Activated naive CD4-positive, alpha-beta T cell treated with anti-CD3 and anti-CD28 coated beads, Interleukin-2, amount 50 U/mL, for 24 hours (primary cell): ENCODE measurements around the gene USP30.
A peak's percentile ranks its signal among the peaks of the same experiment; 100 is the strongest.
"Not testable (repeated sequence)": the region's sequence is repeated elsewhere in the genome, so short reads cannot be mapped to it uniquely, and the experiment has no call there.

Source experiments
- H3K27ac Mint-ChIP-seq: one replicate; pipeline ENCODE4 v1.8.0; 2021; ENCODE audit warnings: mild to moderate bottlenecking, mixed read lengths
- H3K27me3 Mint-ChIP-seq: one replicate; pipeline ENCODE4 v1.8.0; 2021; ENCODE audit warnings: mixed read lengths
- H3K36me3 Mint-ChIP-seq: one replicate; pipeline ENCODE4 v1.8.0; 2021; ENCODE audit warnings: mixed read lengths
- H3K4me1 Mint-ChIP-seq: one replicate; pipeline ENCODE4 v1.8.0; 2021; ENCODE audit warnings: mixed read lengths
- H3K4me3 Mint-ChIP-seq: one replicate; pipeline ENCODE4 v1.8.0; 2021; ENCODE audit warnings: mild to moderate bottlenecking, mixed read lengths
- H3K9me3 Mint-ChIP-seq: one replicate; pipeline ENCODE4 v1.8.0; 2021; ENCODE audit warnings: mixed read lengths

The USP30 gene

GRCh38 chr12:109033239-109034196, 18.9 kb upstream of the USP30 start:
- Mint-ChIP-seq H3K9me3 (peaks cover 8% of the 10 kb centered on the region), H3K27me3 (peaks cover 2% of the 10 kb centered on the region), H3K4me1 (no peaks in the 10 kb centered on the region), H3K27ac (no peak overlapping the region), H3K4me3 (no peak overlapping the region), H3K36me3 (peaks cover 7% of the 10 kb centered on the region)

- H3K4me3 Mint-ChIP-seq: no peak overlapping the region
- H3K4me1 Mint-ChIP-seq: no peaks in the 10 kb centered on the region
- peaks cover 8% of the 10 kb centered on the region for H3K9me3 Mint-ChIP-seq
- peaks cover 7% of the 10 kb centered on the region for H3K36me3 Mint-ChIP-seq
- no peak overlapping the region for H3K27ac Mint-ChIP-seq
- H3K27me3 Mint-ChIP-seq: peaks cover 6% of the 10 kb centered on the region
Measured at GRCh38 chr12:109036975-109037374, 15.4 kb upstream of the USP30 start.

- no peak overlapping the region for H3K4me3 Mint-ChIP-seq
- H3K9me3 Mint-ChIP-seq: no peaks in the 10 kb centered on the region
- H3K27ac Mint-ChIP-seq: no peak overlapping the region
- peaks cover 2% of the 10 kb centered on the region for H3K36me3 Mint-ChIP-seq
- H3K4me1 Mint-ChIP-seq: no peaks in the 10 kb centered on the region
- peaks cover 7% of the 10 kb centered on the region for H3K27me3 Mint-ChIP-seq
Measured at GRCh38 chr12:109044241-109044640, 8.1 kb upstream of the USP30 start.

GRCh38 chr12:109047081-109047805, 5.1 kb upstream of the USP30 start:
- no peak overlapping the region for H3K4me3 Mint-ChIP-seq
- peaks cover 3% of the 10 kb centered on the region for H3K36me3 Mint-ChIP-seq
- no peak overlapping the region for H3K27ac Mint-ChIP-seq
- peaks cover 6% of the 10 kb centered on the region for H3K4me1 Mint-ChIP-seq
- peaks cover 2% of the 10 kb centered on the region for H3K27me3 Mint-ChIP-seq
- H3K9me3 Mint-ChIP-seq: no peaks in the 10 kb centered on the region

GRCh38 chr12:109048706-109049105, 3.7 kb upstream of the USP30 start:
- H3K27ac Mint-ChIP-seq, H3K36me3 Mint-ChIP-seq, H3K4me3 Mint-ChIP-seq, H3K9me3 Mint-ChIP-seq, H3K27me3 Mint-ChIP-seq: not testable (repeated sequence)
- peaks cover 11% of the 10 kb centered on the region for H3K4me1 Mint-ChIP-seq

- H3K4me1 Mint-ChIP-seq: peaks cover 17% of the 10 kb centered on the region
- not testable (repeated sequence) for H3K36me3 Mint-ChIP-seq, H3K4me3 Mint-ChIP-seq, H3K9me3 Mint-ChIP-seq, H3K27me3 Mint-ChIP-seq, H3K27ac Mint-ChIP-seq
Measured at GRCh38 chr12:109049794-109050193, 2.6 kb upstream of the USP30 start.

- Mint-ChIP-seq H3K27me3 (no peaks in the 10 kb centered on the region), H3K27ac (peak overlapping the region; percentile 87), H3K4me3 (peak overlapping the region; percentile 95), H3K36me3 (peaks cover 6% of the 10 kb centered on the region), H3K9me3 (no peaks in the 10 kb centered on the region), H3K4me1 (peaks cover 20% of the 10 kb centered on the region)
Measured at GRCh38 chr12:109052097-109052413, 321 bp upstream of the USP30 start.

- peaks cover 7% of the 10 kb centered on the region for H3K36me3 Mint-ChIP-seq
- peak overlapping the region; percentile 98 for H3K27ac Mint-ChIP-seq
- H3K27me3 Mint-ChIP-seq: no peaks in the 10 kb centered on the region
- H3K9me3 Mint-ChIP-seq: no peaks in the 10 kb centered on the region
- H3K4me3 Mint-ChIP-seq: peak overlapping the region; percentile 95
- H3K4me1 Mint-ChIP-seq: peaks cover 20% of the 10 kb centered on the region
Measured at GRCh38 chr12:109053382-109054123, 1.2 kb downstream of the USP30 start.

- Mint-ChIP-seq H3K4me3 (peak overlapping the region; percentile 95), H3K27ac (peak overlapping the region; percentile 98), H3K4me1 (peaks cover 20% of the 10 kb centered on the region)
- H3K27me3 Mint-ChIP-seq, H3K9me3 Mint-ChIP-seq, H3K36me3 Mint-ChIP-seq: not testable (repeated sequence)
Measured at GRCh38 chr12:109054124-109054513, 1.7 kb downstream of the USP30 start.

GRCh38 chr12:109054520-109054919, 2.1 kb downstream of the USP30 start:
- H3K9me3 Mint-ChIP-seq: no peaks in the 10 kb centered on the region
- no peaks in the 10 kb centered on the region for H3K27me3 Mint-ChIP-seq
- no peak overlapping the region for H3K4me3 Mint-ChIP-seq
- peaks cover 20% of the 10 kb centered on the region for H3K4me1 Mint-ChIP-seq
- H3K27ac Mint-ChIP-seq: peak overlapping the region; percentile 98
- H3K36me3 Mint-ChIP-seq: peaks cover 7% of the 10 kb centered on the region

- Mint-ChIP-seq H3K9me3 (no peaks in the 10 kb centered on the region), H3K4me1 (peaks cover 18% of the 10 kb centered on the region), H3K27ac (no peak overlapping the region), H3K4me3 (no peak overlapping the region), H3K36me3 (peaks cover 9% of the 10 kb centered on the region), H3K27me3 (no peaks in the 10 kb centered on the region)
Measured at GRCh38 chr12:109056891-109057290, 4.5 kb downstream of the USP30 start.

GRCh38 chr12:109057376-109057775, 5.0 kb downstream of the USP30 start:
- H3K4me1 Mint-ChIP-seq: peaks cover 13% of the 10 kb centered on the region
- peaks cover 7% of the 10 kb centered on the region for H3K36me3 Mint-ChIP-seq
- no peak overlapping the region for H3K27ac Mint-ChIP-seq
- no peaks in the 10 kb centered on the region for H3K9me3 Mint-ChIP-seq
- H3K27me3 Mint-ChIP-seq: no peaks in the 10 kb centered on the region
- no peak overlapping the region for H3K4me3 Mint-ChIP-seq

- H3K27ac Mint-ChIP-seq: no peak overlapping the region
- H3K27me3 Mint-ChIP-seq: no peaks in the 10 kb centered on the region
- H3K4me3 Mint-ChIP-seq: no peak overlapping the region
- H3K9me3 Mint-ChIP-seq: no peaks in the 10 kb centered on the region
- H3K4me1 Mint-ChIP-seq: peaks cover 8% of the 10 kb centered on the region
- peaks cover 10% of the 10 kb centered on the region for H3K36me3 Mint-ChIP-seq
Measured at GRCh38 chr12:109058773-109059172, 6.4 kb downstream of the USP30 start.

GRCh38 chr12:109064143-109064542, 11.8 kb downstream of the USP30 start:
- H3K27ac Mint-ChIP-seq: no peak overlapping the region
- H3K4me1 Mint-ChIP-seq: no peaks in the 10 kb centered on the region
- H3K36me3 Mint-ChIP-seq: peaks cover 13% of the 10 kb centered on the region
- no peaks in the 10 kb centered on the region for H3K27me3 Mint-ChIP-seq
- H3K4me3 Mint-ChIP-seq: no peak overlapping the region
- no peaks in the 10 kb centered on the region for H3K9me3 Mint-ChIP-seq

GRCh38 chr12:109065154-109065852, 12.9 kb downstream of the USP30 start:
- Mint-ChIP-seq H3K4me3 (no peak overlapping the region), H3K9me3 (no peaks in the 10 kb centered on the region), H3K4me1 (no peaks in the 10 kb centered on the region), H3K36me3 (peaks cover 15% of the 10 kb centered on the region), H3K27ac (no peak overlapping the region), H3K27me3 (no peaks in the 10 kb centered on the region)
